Neural progenitor cell (in vitro differentiated cells): Measurements from ENCODE around the gene SLC10A3. TPM values are rescaled to one million over a fixed set of nuclear protein-coding genes. Genes with fewer than 3 reads are reported as not detected.

ENCODE experiments used
- DNase-seq: peaks from one replicate; pipeline ENCODE4 v3.0.0-alpha.2; 2016; ENCODE audit warnings: low spot score
- H2AFZ ChIP-seq: fragments of 200-600 bp; sonication (generic); replicated peaks from 2 replicates; pipeline ENCODE4 v1.6.1; 2016; ENCODE audit warnings: antibody characterized with exemption
- H3F3A ChIP-seq: fragments of 200-600 bp; sonication (generic); 2 replicates; pipeline ENCODE4 v1.6.1; 2016; ENCODE audit warnings: antibody characterized with exemption, low read depth
- H3K27ac ChIP-seq: fragments of 200-600 bp; sonication (generic); 2 replicates; pipeline ENCODE4 v1.5.1; 2016; ENCODE audit warnings: mild to moderate bottlenecking
- H3K27me3 ChIP-seq: fragments of 200-600 bp; sonication (generic); 2 replicates; pipeline ENCODE4 v1.6.1; 2016; ENCODE audit warnings: mild to moderate bottlenecking, moderate library complexity
- H3K36me3 ChIP-seq: fragments of 200-600 bp; sonication (generic); 2 replicates; pipeline ENCODE4 v1.5.1; 2016
- H3K4me1 ChIP-seq: fragments of 200-600 bp; sonication (generic); 2 replicates; pipeline ENCODE4 v1.6.1; 2016; ENCODE audit warnings: mixed run types
- H3K4me2 ChIP-seq: fragments of 200-600 bp; sonication (generic); 2 replicates; pipeline ENCODE4 v1.6.1; 2016
- H3K4me3 ChIP-seq: fragments of 200-600 bp; sonication (generic); 2 replicates; pipeline ENCODE4 v1.5.1; 2016
- H3K79me2 ChIP-seq: fragments of 200-600 bp; sonication (generic); 2 replicates; pipeline ENCODE4 v1.6.1; 2016; ENCODE audit warnings: low read depth
- H3K9ac ChIP-seq: fragments of 200-600 bp; sonication (generic); 2 replicates; pipeline ENCODE4 v1.6.1; 2016
- H3K9me3 ChIP-seq: fragments of 200-600 bp; sonication (generic); 2 replicates; pipeline ENCODE4 v1.5.1; 2016; ENCODE audit warnings: low read depth
- H4K20me1 ChIP-seq: fragments of 200-600 bp; sonication (generic); 2 replicates; pipeline ENCODE4 v1.6.1; 2016; ENCODE audit warnings: low read depth
- H3K27ac Mint-ChIP-seq: 3 replicates; pipeline ENCODE4 v1.8.0; 2021; ENCODE audit warnings: mixed read lengths
- H3K27me3 Mint-ChIP-seq: 2 replicates; pipeline ENCODE4 v1.8.0; 2022; ENCODE audit warnings: low read depth, mild to moderate bottlenecking, inconsistent platforms, moderate library complexity, mixed read lengths; ENCODE audit not compliant: insufficient read depth
- H3K36me3 Mint-ChIP-seq: 3 replicates; pipeline ENCODE4 v1.8.0; 2021; ENCODE audit warnings: mixed read lengths
- H3K4me1 Mint-ChIP-seq: 3 replicates; pipeline ENCODE4 v1.8.0; 2021; ENCODE audit warnings: mixed read lengths
- H3K4me3 Mint-ChIP-seq: 3 replicates; pipeline ENCODE4 v1.8.0; 2021; ENCODE audit warnings: mild to moderate bottlenecking, moderate library complexity, mixed read lengths
- H3K9me3 Mint-ChIP-seq: 3 replicates; pipeline ENCODE4 v1.8.0; 2020; ENCODE audit warnings: mixed read lengths
- CTCF ChIP-seq: fragments of 200-600 bp; sonication (generic); IDR thresholded peaks from 2 replicates; pipeline ENCODE4 v1.5.1; 2017; ENCODE audit warnings: antibody characterized with exemption, mild to moderate bottlenecking
- EZH2 ChIP-seq: fragments of 200-600 bp; sonication (generic); IDR thresholded peaks from 2 replicates; pipeline ENCODE4 v1.6.1; 2017; ENCODE audit warnings: antibody characterized with exemption, mild to moderate bottlenecking, moderate library complexity
- EZH2phosphoT487 ChIP-seq: fragments of 200-600 bp; sonication (generic); IDR thresholded peaks from 2 replicates; pipeline ENCODE4 v1.6.1; 2017; ENCODE audit warnings: antibody characterized with exemption
- total RNA-seq: library from RNA; depleted of rRNA; stranded (reverse); fragments of >200 nt; gene quantifications from 2 replicates; pipeline ENCODE4 v1.2.3, GENCODE V29; 2015; ENCODE audit warnings: low replicate concordance

SLC10A3 gene
- total RNA-seq, 1 donor from 2014 or later: 3.5 TPM

- peaks cover 2% of the 10 kb centered on the region for H3F3A ChIP-seq
- peaks cover 8% of the 10 kb centered on the region for H3K27me3 Mint-ChIP-seq
- peaks cover 7% of the 10 kb centered on the region for H3K79me2 ChIP-seq
- no peak overlapping the region for H3K4me2 ChIP-seq
- no peaks in the 10 kb centered on the region for H3K36me3 ChIP-seq
- H2AFZ ChIP-seq: no peak overlapping the region
- H3K9me3 Mint-ChIP-seq: peaks cover 15% of the 10 kb centered on the region
- no peaks in the 10 kb centered on the region for H3K27me3 ChIP-seq
- DNase-seq: no peak
- no peaks in the 10 kb centered on the region for H3K9me3 ChIP-seq
- H3K36me3 Mint-ChIP-seq: peaks cover 7% of the 10 kb centered on the region
- H3K4me1 Mint-ChIP-seq: peaks cover 1% of the 10 kb centered on the region
- H3K27ac Mint-ChIP-seq: no peak overlapping the region
- no peak for TF ChIP-seq EZH2
- no peak for TF ChIP-seq CTCF
- no peak for TF ChIP-seq EZH2phosphoT487
- H3K9ac ChIP-seq: no peak overlapping the region
- H3K4me3 ChIP-seq: no peak overlapping the region
- peaks cover 10% of the 10 kb centered on the region for H4K20me1 ChIP-seq
- no peak overlapping the region for H3K4me3 Mint-ChIP-seq
- H3K4me1 ChIP-seq: peaks cover 6% of the 10 kb centered on the region
- no peak overlapping the region for H3K27ac ChIP-seq
These were observed 28.0 kb downstream of the SLC10A3 start for GRCh38 chrX:154462396-154462795.

GRCh38 chrX:154460326-154460725 lies 30.1 kb downstream of the SLC10A3 start:
- H4K20me1 ChIP-seq: peaks cover 10% of the 10 kb centered on the region
- Mint-ChIP-seq H3K4me1 (peaks cover 3% of the 10 kb centered on the region), H3K36me3 (peaks cover 9% of the 10 kb centered on the region), H3K27ac (no peak overlapping the region), H3K4me3 (peak overlapping the region; percentile 90), H3K27me3 (peaks cover 13% of the 10 kb centered on the region), H3K9me3 (peaks cover 18% of the 10 kb centered on the region)
- H3K4me2 ChIP-seq: no peak overlapping the region
- peaks cover 6% of the 10 kb centered on the region for H3K4me1 ChIP-seq
- TF ChIP-seq EZH2phosphoT487 (no peak), CTCF (no peak), EZH2 (no peak)
- H3K4me3 ChIP-seq: no peak overlapping the region
- H3K27ac ChIP-seq: no peak overlapping the region
- no peaks in the 10 kb centered on the region for H3K9me3 ChIP-seq
- no peaks in the 10 kb centered on the region for H3K27me3 ChIP-seq
- no peak overlapping the region for H3K9ac ChIP-seq
- peaks cover 6% of the 10 kb centered on the region for H3F3A ChIP-seq
- no peak for DNase-seq
- H3K36me3 ChIP-seq: no peaks in the 10 kb centered on the region
- peaks cover 7% of the 10 kb centered on the region for H3K79me2 ChIP-seq
- H2AFZ ChIP-seq: no peak overlapping the region

GRCh38 chrX:154459832-154460231 lies 30.6 kb downstream of the SLC10A3 start:
- Histone ChIP-seq H3K4me3 (no peak overlapping the region), H3K4me1 (peaks cover 6% of the 10 kb centered on the region), H4K20me1 (peaks cover 10% of the 10 kb centered on the region), H3F3A (peaks cover 6% of the 10 kb centered on the region), H3K9ac (no peak overlapping the region), H3K27ac (no peak overlapping the region), H3K9me3 (no peaks in the 10 kb centered on the region), H3K36me3 (no peaks in the 10 kb centered on the region), H2AFZ (no peak overlapping the region), H3K4me2 (peak overlapping the region; percentile 72), H3K79me2 (peaks cover 7% of the 10 kb centered on the region), H3K27me3 (no peaks in the 10 kb centered on the region)
- peak overlapping the region; percentile 90 for H3K4me3 Mint-ChIP-seq
- peaks cover 18% of the 10 kb centered on the region for H3K9me3 Mint-ChIP-seq
- DNase-seq: no peak
- H3K36me3 Mint-ChIP-seq: peaks cover 9% of the 10 kb centered on the region
- no peak overlapping the region for H3K27ac Mint-ChIP-seq
- peaks cover 3% of the 10 kb centered on the region for H3K4me1 Mint-ChIP-seq
- TF ChIP-seq EZH2phosphoT487: no peak
- TF ChIP-seq EZH2: no peak
- no peak for TF ChIP-seq CTCF
- H3K27me3 Mint-ChIP-seq: peaks cover 13% of the 10 kb centered on the region
